Osteocyte (in vitro differentiated cells): ENCODE measurements around the gene WDR82. TPM values are rescaled to one million over a fixed set of nuclear protein-coding genes. Genes with fewer than 3 reads are reported as not detected.
A peak's percentile ranks its signal among the peaks of the same experiment; 100 is the strongest.

Experiments used
- DNase-seq: peaks from one replicate; pipeline ENCODE4 v3.0.0; 2021; ENCODE audit warnings: mixed read lengths; ENCODE audit not compliant: unreplicated experiment; ENCODE audit errors: extremely low spot score
- H3K27ac Mint-ChIP-seq: one replicate; pipeline ENCODE4 v1.8.0; 2021; ENCODE audit warnings: mild to moderate bottlenecking, mixed read lengths; ENCODE audit not compliant: unreplicated experiment
- H3K27me3 Mint-ChIP-seq: one replicate; pipeline ENCODE4 v1.8.0; 2021; ENCODE audit warnings: mixed read lengths; ENCODE audit not compliant: unreplicated experiment
- H3K36me3 Mint-ChIP-seq: one replicate; pipeline ENCODE4 v1.8.0; 2021; ENCODE audit warnings: mixed read lengths; ENCODE audit not compliant: unreplicated experiment
- H3K4me1 Mint-ChIP-seq: one replicate; pipeline ENCODE4 v1.8.0; 2021; ENCODE audit warnings: mixed read lengths; ENCODE audit not compliant: unreplicated experiment
- H3K4me3 Mint-ChIP-seq: one replicate; pipeline ENCODE4 v1.8.0; 2021; ENCODE audit warnings: mild to moderate bottlenecking, moderate library complexity, mixed read lengths; ENCODE audit not compliant: unreplicated experiment
- H3K9me3 Mint-ChIP-seq: one replicate; pipeline ENCODE4 v1.8.0; 2021; ENCODE audit warnings: mixed read lengths; ENCODE audit not compliant: unreplicated experiment
- total RNA-seq: library from RNA; stranded (reverse); gene quantifications from 2 replicates; pipeline ENCODE4 v1.2.1, GENCODE V29; 2021
- TF ChIP-seq, protein P1 (sequence below): fragments of 200-600 bp; sonication (generic); IDR thresholded peaks from 2 replicates; pipeline ENCODE4 v1.5.0; 2021; ENCODE audit warnings: antibody characterized with exemption, mild to moderate bottlenecking, moderate library complexity

Gene WDR82
- total RNA-seq, 1 donor from 2014 or later, result 76.7 TPM

DNA sequence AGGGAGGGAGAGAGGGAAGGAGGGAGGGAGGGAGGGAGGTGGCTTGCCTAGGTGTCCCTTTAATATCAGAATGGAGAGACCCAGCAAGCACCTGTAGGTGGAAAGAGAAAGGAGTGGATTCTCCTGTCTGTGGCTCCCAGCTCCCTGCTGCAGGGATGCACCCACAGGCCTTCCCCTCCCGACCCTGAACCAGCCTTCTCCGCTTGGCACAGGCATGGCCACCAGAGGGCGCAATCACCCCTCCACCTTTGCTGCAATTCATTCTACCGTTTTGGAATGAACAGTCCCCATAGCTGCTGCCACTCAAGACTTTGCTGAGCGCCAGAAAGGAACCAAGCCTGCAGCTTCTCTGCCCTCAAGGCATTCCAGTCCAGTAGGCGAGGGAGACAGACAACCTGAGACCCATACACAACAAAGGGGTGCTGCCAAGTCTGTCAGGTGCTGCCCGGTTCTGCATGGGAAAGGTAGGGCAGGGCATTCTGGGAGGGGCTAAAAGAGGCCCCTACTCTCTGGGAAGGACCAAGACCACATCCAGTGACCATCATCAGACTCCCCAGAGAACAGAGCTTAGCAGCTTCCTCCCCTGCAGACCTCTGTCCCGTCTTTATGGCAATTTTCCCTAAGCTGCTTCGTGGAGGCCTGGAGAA lies 57.9 kb downstream of the WDR82 start:
- Mint-ChIP-seq H3K36me3 (peaks cover 4% of the 10 kb centered on the region), H3K27me3 (no peaks in the 10 kb centered on the region), H3K4me3 (no peak overlapping the region), H3K4me1 (peaks cover 11% of the 10 kb centered on the region), H3K27ac (no peak overlapping the region), H3K9me3 (no peaks in the 10 kb centered on the region)
- peak; percentile 94 for DNase-seq
- TF ChIP-seq, protein P1, sequence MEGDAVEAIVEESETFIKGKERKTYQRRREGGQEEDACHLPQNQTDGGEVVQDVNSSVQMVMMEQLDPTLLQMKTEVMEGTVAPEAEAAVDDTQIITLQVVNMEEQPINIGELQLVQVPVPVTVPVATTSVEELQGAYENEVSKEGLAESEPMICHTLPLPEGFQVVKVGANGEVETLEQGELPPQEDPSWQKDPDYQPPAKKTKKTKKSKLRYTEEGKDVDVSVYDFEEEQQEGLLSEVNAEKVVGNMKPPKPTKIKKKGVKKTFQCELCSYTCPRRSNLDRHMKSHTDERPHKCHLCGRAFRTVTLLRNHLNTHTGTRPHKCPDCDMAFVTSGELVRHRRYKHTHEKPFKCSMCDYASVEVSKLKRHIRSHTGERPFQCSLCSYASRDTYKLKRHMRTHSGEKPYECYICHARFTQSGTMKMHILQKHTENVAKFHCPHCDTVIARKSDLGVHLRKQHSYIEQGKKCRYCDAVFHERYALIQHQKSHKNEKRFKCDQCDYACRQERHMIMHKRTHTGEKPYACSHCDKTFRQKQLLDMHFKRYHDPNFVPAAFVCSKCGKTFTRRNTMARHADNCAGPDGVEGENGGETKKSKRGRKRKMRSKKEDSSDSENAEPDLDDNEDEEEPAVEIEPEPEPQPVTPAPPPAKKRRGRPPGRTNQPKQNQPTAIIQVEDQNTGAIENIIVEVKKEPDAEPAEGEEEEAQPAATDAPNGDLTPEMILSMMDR, result peak; percentile 92

DNA sequence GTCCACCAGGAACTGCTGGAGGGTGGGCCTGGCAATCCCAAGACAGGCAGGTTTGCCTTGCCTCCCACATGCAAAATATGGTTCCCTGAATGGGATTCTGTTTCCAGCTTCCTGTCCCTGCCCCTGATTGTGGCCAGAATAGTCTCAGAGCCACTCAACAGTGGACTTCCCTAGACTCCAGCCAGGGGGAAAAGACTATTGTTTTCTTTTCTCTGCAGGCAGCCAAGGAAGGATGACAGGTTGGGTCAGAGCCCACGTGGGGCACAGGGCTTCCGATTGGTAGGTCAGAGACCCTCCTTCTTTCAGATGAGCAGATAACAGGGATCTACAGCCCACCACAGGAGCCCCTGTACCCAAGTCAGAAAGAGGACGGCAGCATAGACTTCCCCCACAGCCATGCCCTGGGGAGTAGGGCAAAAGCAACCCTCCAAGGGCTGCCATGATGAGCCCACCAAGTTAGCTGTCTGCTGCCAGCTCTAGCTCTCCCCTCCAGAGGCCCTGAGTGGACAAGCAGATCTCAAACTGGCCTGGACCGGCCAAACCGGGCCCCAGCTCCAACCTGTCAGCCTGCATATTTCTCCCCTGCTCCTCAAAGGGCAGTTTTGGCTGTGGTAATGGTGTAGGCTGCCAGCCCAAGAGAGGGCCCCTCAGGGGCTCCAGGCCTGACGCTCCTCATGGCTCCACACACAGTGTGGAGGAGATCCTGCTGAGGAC lies 59.4 kb downstream of the WDR82 start:
- no peak for DNase-seq
- no peaks in the 10 kb centered on the region for H3K9me3 Mint-ChIP-seq
- peaks cover 16% of the 10 kb centered on the region for H3K36me3 Mint-ChIP-seq
- TF ChIP-seq, protein P1, result no peak
- no peak overlapping the region for H3K27ac Mint-ChIP-seq
- H3K4me1 Mint-ChIP-seq, result peaks cover 11% of the 10 kb centered on the region
- H3K27me3 Mint-ChIP-seq, result no peaks in the 10 kb centered on the region
- H3K4me3 Mint-ChIP-seq, result no peak overlapping the region

DNA sequence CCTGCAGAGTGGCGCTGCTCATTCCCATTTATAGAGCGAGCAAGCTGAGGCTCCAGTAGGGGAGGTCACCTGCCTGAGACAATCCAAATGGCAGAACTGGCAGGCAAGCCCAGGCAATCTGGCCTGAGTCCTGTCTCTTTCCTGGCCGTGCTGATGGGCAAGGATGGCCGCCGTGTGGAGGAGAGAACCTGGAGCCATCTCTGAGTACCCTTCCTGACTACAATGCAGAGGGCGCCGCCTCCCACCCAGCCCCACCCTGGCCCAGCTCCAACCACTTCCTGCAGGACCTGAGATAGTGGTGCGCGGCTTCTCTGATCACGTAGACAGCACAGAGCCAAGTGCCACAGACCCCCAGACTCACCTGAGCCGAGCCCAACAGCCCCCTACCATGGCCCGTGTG lies 60.0 kb downstream of the WDR82 start:
- no peak overlapping the region for H3K4me3 Mint-ChIP-seq
- peaks cover 11% of the 10 kb centered on the region for H3K4me1 Mint-ChIP-seq
- H3K36me3 Mint-ChIP-seq, result peaks cover 21% of the 10 kb centered on the region
- H3K27ac Mint-ChIP-seq, result no peak overlapping the region
- no peak for DNase-seq
- no peaks in the 10 kb centered on the region for H3K9me3 Mint-ChIP-seq
- TF ChIP-seq, protein P1, result no peak
- H3K27me3 Mint-ChIP-seq, result no peaks in the 10 kb centered on the region

DNA sequence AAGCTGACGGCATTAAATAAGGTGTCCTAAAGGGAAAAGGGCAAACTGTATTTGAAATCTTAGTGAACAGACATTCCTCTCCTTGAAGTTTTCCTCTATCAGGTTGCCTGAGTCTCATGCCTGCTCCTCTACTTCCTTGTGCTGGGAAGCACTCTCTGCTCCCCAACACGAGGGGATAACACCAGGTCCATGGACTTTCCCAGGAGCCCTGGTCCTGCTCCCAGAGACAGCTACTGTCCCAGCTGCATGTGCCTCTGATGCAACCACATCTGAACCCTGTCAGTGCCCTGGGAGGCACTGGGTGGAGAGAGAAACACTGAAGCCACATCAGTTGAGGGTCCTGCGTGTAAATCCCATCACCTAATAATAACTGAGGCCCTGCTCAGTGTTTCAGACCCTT lies 60.4 kb downstream of the WDR82 start:
- TF ChIP-seq, protein P1, result no peak

DNA sequence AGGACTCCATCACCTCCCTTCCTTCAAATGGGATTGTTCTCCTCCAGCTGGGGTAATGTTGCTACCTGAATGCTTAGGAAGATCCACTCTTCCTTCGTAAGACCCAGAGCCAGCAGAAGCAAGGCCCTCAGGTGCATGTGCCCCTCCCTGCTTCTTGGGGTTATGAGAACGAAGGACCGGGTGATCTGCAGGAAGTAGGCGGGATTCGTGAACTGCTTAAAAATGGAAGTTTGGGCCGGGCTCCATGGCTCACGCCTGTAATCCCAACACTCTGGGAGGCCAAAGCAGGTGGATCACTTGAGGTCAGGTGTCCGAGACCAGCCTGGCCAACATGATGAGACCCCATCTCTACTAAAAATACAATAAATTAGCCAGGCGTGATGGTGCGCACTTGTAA lies 61.0 kb downstream of the WDR82 start:
- Mint-ChIP-seq H3K27ac (peak overlapping the region; percentile 28), H3K9me3 (no peaks in the 10 kb centered on the region)
- TF ChIP-seq, protein P1, result no peak

More for the DNA sequence above, 60.4 kb downstream of the WDR82 start:
- Mint-ChIP-seq H3K27me3 (no peaks in the 10 kb centered on the region), H3K9me3 (no peaks in the 10 kb centered on the region), H3K27ac (no peak overlapping the region), H3K4me3 (no peak overlapping the region), H3K36me3 (peaks cover 24% of the 10 kb centered on the region), H3K4me1 (peaks cover 11% of the 10 kb centered on the region)
- DNase-seq, result no peak

More for the DNA sequence above, 61.0 kb downstream of the WDR82 start:
- no peak overlapping the region for H3K4me3 Mint-ChIP-seq
- peaks cover 28% of the 10 kb centered on the region for H3K36me3 Mint-ChIP-seq
- H3K4me1 Mint-ChIP-seq, result peaks cover 11% of the 10 kb centered on the region
- H3K27me3 Mint-ChIP-seq, result no peaks in the 10 kb centered on the region
- no peak for DNase-seq
